NCI-H510A (cell line): ENCODE data around the gene FBXW4.
"Not testable (repeated sequence)": the region's sequence is repeated elsewhere in the genome, so short reads cannot be mapped to it uniquely, and the experiment has no call there.

Source experiments
- DNase-seq: peaks from one replicate; lab custom pipeline; 2025; lab: John Stamatoyannopoulos, UW

The FBXW4 gene

DNA sequence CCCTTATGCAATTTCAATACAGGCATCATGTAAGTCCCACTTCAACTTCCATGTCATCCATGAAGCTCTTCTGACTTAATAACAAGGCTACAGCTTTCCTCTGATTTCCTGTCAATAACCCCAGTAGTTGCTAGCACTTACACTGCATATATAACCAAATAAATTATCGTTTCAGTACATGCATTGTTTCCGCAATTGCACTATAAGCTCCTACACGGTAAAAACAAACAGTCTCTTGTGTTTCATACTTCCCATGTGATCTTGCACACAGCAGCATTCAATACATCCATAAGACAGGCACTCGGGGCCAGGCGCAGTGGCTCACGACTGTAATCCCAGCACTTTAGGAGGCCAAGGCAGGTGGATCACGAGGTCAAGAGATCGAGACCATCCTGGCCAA is 41.4 kb downstream of the FBXW4 start:
- DNase-seq: no peak

DNA sequence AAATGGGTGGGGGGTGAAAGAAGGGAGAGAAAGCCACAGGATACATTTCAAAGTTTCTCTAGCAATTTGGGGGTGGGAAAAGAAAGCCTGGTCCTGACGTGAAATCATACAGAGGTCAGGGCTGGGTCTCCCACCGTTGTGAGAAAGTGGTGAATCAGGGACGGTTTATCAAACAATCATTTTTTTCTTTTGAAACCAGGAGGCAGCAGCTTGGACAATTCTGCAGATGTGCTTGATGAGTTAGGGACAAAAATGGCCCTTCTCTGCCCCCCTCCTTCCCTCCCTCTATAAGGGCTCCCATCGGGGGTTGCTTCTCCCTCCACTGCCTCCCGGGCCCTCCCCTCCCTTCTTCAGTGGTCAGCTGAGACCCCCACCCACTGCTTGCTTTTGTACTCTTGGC is 43.6 kb downstream of the FBXW4 start:
- no peak for DNase-seq

DNA sequence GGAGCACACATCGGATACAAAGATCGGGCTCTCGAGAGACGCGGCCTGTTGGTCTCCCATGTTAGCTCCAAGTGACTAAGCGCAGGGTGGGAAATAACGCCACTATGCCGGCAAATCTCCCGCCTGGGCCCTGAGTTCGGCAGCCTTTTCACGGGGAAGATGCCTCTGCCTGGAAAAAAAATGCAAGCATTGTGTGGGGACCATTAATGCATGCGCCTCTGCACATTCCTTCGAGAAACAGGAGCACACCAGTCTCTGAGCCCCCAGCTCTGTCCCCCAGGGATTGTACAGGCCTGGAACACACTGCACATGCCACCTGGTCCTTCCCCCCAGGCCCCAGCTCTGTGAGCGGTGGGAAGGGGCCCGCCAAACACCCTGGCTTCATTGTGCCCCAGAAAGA is 44.1 kb downstream of the FBXW4 start:
- no peak for DNase-seq

DNA sequence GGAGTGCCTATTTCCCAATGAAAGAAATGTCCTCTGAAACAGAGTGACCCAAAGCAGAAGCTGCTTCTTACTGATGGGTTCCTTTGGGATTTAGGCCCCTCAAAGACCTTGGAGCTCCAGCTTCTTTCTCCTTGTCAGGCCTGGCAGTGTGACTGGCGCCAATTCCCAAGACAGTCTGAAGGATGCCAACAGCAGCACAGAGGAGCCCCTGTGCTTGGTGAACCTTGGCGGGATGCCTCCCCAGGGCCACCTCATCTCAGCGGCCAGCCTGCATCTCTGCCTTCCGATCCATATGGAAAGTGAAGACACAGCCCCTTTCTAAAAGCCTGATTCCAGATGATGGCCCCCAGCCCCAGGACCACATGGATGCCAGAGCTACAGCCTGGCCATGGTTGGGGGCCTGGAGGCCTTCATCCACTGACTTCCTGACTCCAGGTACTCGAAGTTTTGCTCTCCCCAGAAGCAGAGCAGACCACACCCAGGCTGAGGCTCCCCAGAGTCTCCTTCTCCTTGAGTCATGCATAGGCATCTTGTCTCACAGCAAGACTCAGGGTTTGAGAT is 45.4 kb downstream of the FBXW4 start:
- no peak for DNase-seq

DNA sequence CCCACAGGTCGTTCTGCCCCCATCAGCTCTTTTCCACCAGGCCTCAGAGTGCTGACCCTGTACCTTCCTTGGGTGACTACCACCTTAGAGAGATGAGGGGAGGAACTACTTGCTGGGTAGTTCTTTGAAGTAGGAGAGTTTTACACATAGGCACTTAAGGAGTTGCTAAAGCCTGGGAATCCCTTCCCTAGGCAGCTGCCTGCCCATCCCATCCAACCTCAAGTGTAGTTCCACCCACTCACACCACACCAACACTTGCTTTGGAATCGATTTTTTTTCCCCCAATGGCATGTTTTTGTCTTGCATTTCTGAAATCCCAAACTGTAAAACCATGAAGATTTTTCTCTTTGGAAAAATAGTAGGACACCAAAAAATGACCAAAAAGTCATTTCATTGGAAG is 47.7 kb downstream of the FBXW4 start:
- no peak for DNase-seq

DNA sequence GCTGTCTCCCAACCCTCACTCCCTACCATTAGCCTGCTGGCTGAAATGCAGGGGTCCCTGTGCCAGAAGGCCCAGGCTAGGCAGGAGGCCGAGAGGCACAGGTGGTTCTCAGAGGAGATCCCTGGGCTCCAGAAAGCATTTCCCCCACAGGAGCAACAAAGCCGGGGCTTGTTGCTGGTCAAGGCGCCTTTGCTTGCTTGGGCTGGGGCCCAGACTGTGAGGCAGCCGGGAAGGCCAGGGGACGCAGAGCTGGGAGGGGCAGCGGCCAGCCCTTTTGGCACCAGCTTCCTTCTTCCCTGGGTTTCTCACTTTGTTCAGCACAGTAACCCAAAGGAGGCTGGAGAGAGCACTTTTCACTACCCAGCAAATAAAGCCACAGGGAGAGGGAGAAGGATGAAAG is 48.6 kb downstream of the FBXW4 start:
- DNase-seq: no peak

DNA sequence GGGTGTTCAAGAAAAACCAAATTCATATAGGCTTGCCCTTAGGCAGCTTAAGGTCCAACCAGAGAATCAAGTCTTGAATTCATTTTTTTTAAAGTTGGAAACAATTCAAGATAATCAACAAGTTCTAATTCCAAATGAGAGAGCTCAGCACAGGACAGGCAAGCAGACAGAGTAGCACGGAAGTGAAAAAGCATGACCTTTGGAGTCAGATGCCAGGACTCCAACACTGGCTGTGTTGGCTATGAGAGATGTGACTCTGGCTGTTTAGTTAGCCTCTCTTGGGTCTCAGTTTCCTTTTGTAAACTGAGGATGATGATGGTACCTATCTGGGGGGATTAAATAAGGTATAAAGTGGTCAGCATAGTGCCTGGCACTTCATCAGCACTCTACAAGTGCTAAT is 49.3 kb downstream of the FBXW4 start:
- no peak for DNase-seq

DNA sequence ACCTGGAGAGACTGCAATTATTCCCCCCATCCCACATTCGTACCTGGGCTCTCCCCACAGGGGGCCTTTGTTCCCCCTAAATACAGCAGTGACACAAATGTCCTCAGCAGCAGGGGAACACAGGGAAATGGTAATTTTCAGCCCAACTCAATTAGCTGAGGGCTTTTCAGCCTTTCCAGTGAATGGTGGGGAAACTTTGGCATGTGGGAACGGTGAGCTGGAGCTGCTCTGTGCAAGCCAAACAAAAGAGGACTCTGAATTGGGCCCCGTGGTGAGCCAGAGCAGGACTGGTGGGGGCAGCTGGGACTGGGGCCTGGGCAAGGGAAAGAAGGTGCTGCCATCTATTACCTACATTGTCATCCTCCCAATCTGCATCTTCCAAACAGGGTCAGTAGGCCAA is 51.0 kb downstream of the FBXW4 start:
- no peak for DNase-seq

DNA sequence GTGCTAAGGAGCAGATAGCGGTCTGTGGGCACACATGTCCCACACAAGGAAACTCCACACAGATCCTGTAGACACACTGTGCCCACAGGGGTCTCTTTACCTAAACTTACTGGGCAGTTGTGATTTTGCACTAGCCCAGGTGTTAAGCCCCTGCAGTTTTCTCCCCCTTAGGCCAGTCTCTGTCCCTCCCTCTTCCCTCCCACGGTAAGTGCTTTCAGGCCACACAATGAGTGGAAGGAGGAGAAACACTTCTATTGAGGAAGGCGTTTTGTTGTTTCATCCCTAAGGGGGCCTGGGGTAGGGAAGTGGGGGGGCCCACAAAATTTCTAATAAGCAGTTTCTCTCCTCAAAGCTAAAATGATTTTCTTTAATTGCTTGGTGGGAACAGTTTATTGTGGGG is 51.4 kb downstream of the FBXW4 start:
- DNase-seq: no peak

DNA sequence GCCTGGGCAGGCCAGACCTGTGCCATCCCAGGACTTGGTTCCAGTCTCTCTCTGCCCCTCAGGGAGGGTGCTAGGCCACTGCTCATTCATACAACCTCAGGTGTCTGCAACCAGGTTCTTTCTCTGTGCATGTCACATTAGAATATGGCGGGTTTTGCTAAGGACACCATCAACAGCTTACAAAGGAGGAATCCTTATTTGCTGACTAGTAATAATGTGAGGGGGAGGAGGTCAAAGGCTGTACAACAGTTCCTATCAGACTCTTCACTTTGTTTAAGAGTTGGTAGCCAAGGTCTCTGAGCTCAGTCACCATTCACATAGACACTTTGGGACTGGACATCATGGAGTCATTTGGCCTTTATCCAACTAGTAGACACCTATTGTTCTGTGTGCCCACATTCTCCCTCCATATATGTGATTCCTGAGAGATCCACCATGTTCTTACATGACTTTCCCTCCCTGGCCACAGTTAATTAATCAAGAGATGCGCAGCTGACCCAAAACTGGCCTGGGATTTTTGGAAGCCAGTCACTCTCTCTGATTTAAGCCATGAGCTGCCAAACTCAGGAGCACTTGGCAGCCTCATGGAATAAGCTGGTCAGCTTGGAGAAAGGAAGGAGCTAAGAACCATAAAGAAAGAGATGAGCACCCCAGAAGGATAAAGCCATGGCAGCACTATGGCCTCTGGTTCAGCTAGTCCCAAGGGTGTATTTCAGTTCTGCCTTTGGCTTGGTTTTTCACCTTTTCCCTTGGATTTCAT is 55.6 kb downstream of the FBXW4 start:
- DNase-seq: no peak

DNA sequence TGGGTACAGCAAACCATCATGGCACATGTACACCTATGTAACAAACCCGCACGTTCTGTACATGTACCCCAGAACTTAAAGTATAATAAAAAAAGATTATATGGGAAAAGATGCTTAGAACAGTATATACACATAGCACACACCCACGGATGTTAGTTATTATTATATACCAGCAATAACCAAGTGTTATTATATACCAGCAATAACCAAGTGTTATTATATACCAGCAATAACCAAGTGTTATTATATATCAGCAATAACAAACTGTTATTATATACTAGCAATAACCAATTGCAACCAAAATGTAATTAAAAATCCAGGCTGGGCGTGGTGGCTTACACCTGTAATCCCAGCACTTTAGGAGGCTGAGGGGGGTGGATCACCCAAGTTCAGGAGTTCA is 61.5 kb downstream of the FBXW4 start:
- DNase-seq: not testable (repeated sequence)

DNA sequence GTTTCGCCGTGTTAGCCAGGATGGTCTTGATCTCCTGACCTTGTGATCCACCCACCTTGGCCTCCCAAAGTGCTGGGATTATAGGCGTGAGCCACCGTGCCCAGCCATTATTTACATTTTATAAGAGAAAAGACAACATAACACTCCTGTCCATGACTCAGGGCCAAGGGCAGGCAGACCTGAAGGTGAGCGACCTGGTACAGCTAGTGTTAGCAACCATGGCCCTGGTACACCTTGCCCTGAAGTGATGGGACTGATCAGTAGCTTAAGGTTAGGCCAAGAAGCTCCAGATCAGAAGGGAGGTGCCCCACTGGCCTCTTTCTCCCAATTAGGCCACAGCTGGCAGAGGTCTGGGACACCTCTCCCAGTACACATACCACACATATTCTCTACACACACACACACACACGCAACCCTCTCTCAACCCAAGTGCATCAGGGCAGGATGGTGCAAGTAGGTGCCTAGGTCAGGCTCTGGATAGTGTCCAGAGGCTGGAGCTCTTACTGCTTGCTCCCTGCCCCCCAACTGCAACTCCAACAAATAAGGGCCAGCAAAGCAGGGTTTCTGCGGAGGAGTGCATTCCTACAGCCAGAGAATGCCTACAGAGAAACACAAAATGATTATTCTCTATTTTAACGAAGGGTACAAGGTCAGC is 63.0 kb downstream of the FBXW4 start:
- no peak for DNase-seq

DNA sequence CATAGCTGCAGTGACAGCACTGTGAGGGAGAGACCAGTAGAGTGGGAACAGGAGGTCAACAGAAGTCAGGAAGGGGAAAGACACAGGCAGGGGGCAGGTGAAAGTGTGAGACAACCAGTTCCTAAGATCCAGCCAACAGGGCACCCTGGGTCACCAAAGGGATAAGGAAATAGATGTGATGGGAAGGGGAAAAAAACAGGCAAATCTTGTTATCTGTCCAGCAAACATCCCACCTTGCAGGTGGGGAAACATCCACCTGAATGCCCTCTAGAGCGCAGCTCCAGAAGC is 64.4 kb downstream of the FBXW4 start:
- no peak for DNase-seq

DNA sequence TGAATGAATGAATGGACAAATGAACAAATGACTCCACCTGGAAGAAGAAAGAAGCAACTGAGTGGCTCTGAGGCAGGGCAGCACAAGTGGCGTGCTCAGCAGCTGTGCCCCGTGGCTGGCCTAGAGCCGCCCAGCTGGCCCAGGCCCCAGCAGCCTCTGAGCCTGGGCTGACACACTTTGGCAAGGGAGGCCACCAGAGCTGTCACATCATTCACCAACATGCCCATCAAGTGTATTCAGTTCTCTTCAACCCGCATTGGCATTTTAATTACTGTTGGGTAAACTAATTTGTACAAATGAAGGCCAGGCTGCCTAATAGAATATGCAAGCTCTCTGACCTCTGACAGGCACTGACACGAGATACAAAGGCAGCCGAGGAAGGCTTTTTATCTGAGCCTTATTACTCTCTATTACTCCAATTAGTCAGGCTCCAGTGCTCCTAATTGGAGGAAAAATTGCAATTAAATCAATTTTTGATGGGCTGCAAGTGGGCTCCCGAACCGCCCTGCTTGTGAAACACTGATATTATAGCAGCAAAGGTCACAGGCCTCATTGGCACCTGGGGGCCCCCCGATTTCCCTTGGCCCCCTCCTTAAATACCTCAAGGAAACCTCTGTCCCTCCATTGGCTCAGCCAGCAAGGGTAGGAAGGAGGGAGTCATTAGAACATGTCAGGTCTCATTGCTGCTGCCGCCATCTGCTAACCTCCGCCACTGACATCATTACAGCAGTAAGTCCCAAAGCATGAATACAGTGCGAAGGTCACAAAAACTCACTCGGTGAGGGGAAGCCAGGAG is 64.9 kb downstream of the FBXW4 start:
- no peak for DNase-seq

DNA sequence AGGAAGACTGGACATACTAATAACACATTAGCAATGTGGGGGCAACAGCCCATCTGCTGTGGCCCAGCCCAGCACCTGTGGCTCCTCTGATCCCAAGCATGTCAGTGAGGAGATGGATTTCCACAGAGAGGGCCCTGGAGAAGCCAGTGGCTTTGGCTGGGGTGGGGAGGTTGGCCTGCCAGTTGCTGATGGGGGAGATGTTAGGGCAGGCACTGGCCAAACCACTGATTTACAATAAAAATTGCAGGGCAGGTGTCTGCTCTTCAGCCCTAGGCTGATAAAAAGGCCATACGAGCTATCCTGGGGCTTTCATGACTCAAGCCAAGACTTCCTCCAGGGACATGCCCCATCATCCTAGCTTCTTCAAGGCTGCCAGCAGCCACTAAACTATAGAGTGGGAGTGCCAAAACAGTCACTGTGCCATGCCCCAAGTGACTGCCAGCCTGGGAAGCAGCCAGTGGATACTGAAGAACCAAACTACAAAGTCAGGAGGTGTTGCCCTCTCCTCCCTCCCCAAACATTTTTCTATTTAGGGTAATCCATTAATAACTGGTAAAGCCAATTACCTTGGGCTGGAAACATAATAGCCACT is 69.1 kb downstream of the FBXW4 start:
- DNase-seq: no peak

DNA sequence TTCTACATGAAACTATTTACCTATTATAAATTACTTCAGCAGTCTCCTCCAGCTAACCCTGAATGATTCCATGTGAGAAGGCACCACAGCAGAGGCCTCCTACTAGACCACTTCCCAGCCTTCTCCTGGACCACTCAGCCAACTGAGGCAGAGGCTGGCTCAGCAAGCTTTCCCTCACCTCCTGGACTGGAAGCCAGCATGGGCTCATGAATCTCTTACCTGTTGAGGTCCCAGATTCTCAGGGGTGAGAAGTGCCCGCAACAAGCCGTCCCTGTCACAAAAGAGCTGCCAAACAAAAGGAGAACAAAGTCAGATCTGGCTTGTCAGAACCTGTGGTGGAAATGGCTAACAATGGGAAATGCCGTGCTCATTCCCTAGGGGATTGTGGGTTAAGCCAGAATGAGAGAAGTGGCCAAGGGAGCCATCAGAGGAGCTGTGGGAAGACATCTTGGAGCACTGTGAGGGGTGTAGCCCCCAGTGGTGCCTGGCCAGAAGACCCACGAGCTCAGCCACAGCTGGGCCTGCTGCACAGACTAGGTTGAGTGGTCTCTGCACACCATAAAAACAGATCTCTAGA is 70.4 kb downstream of the FBXW4 start:
- no peak for DNase-seq

DNA sequence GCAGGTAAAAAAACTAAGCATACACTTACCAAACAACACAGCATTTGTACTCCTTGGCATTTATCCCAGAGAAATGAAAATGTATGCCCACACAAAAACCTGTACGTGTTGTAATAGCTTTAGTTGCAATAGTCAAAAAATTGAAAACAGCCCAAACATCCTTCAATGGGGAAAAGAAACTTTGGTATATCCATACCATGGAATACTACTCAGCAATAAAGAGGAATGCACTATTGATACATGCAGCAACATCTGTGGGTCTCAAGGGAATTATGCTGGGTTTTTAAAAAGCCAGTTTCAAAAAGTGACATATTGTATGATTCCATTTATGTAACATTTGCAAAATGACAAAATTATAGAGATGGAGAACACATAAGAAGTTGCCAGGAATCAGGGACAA is 71.4 kb downstream of the FBXW4 start:
- DNase-seq: no peak

DNA sequence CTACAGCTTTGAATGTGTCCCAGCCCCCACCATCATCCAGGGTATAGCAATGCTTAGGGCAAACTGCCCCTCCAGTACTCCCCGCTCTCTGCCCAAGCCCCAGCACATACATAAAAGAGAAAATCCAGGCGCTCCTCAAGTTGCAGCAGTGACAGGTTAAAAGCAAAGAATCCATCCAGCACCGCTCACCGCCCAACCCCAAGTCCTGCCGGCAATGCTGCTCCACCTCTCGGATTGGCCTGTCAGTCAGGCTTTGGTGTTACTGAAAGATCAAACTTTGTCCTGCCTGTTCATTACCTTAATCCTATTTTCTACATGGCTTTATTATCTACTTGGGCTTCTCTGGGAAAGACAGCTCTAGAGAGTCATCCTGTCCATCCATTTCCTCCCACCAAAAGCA is 75.0 kb downstream of the FBXW4 start:
- DNase-seq: no peak

DNA sequence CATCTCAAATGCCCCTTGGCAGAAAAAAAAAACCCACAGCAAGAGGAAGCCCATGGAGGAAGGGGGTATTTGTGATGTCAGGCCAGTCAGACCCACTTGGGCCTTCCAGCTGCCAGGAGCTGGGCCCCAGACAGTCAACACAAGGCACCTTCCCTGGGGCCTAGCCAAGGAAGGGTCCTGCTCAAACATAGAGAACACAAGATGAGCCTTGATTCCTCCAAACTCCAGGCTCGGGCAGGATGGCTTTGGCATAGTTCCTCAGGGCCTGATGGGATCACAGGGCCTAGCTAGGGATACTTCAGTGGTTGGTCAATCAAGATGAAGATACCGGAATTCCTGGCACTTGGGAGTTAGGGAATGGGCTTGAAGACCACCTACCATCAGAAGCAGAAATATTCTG is 76.1 kb downstream of the FBXW4 start:
- no peak for DNase-seq

DNA sequence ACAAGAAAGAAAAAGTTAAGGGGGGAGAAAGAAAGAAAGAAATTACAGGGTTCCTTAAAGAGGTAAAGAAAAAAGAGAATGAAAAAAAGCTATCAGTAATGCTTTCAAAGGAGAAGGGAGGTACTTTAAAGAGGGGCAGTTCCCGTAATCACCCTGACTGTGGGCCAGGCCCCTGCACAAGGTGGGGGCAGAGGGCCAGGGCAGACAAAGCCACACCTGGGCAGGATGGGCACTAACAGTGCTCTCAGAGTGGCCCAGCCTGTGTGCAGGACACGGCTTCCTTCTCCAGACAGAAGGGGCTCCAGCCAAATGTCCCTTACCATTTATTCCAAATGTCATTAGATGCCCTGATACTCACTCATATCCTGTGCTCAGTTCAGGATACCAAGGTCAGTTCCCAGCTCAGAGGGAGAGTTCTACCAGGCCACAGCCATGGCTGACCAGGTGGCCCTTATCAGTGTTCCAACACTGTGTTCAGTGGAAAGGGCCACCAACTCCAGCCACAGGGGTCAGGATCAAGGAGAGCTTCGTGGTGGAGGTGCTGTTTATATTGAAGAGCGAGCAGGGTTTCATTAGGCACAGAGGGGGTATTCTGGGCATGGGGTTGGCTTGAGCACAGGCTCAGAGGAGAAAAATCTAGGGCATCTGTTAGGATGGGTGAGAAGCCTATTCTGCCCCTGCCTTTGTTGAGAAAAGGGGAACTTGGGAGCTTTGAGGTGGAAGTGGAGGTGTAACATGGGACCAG is 77.0 kb downstream of the FBXW4 start:
- DNase-seq: no peak

DNA sequence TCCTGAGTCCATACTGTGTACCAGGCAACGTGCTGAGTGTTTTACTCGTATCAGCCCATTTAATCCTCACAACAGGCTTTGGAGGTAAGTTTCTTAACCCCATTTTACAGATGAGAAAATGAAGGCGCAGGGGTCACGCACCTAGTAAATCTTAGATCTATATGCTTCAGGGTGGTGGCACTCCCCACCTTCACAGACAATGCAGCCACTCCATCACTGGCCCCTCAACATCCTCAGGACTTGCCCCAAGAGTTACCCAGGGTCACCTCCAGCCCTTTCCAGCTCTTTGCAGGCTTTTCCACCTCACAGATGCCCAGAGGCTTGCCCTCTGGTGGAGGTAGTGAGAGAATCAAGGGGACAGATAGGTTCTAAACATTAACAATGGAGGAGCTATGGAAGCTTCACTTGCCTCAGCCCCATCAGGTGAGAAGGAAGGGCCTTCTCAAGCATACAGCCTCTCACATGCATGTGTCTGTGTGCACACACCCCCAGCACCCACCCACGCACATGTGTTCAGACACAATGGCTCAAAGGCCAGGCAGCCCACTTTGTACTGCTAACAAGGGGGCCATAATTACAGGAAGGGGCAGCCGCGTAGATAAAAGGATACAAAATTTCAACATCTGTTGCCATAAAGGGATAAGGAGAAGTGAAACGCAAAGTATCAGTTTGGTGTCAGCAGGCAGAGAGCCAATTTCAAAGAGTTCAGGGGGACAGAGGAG is 77.7 kb downstream of the FBXW4 start:
- no peak for DNase-seq
